DMS 273 treated with DMSO at 0.1 percent for 48 hours (cell line): Measurements from ENCODE around the gene TEX47.

ENCODE experiments used
- DNase-seq: peaks from one replicate; lab custom pipeline; 2025; lab: John Stamatoyannopoulos, UW

TEX47 gene

DNA sequence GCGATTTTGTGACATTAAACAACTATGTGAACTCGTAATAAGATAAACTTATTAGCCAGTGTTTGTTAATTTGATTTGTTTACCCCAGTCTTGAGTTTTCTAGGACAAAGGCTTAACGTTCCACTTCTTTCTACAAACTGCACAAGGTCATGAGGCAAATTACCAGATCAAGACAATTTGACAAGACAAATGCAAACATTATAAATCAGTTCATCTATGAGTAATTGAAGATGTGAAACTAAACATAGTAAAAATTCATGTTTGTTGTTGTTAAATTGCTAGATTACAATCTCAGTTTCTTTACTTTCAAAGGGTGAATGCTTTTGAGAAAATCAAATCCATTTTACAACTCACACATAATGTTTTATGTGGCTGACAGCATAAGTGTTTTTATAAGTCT lies 49.4 kb downstream of the TEX47 start:
- DNase-seq, result no peak
